Neural crest cell (in vitro differentiated cells): ENCODE measurements around the gene ACACB. TPM values are rescaled to one million over a fixed set of nuclear protein-coding genes. Genes with fewer than 3 reads are reported as not detected.

Experiments
- DNase-seq: peaks from one replicate; pipeline ENCODE4 v3.0.0; 2021; ENCODE audit warnings: low read depth, mixed read lengths, low spot score
- H3K27ac Mint-ChIP-seq: one replicate; pipeline ENCODE4 v1.8.0; 2021; ENCODE audit warnings: mild to moderate bottlenecking, mixed read lengths; ENCODE audit not compliant: unreplicated experiment
- H3K27me3 Mint-ChIP-seq: 2 replicates; pipeline ENCODE4 v1.8.0; 2021; ENCODE audit warnings: low read depth, mild to moderate bottlenecking, mixed read lengths
- H3K36me3 Mint-ChIP-seq: 2 replicates; pipeline ENCODE4 v1.8.0; 2021; ENCODE audit warnings: low read depth, mild to moderate bottlenecking, mixed read lengths
- H3K4me1 Mint-ChIP-seq: 2 replicates; pipeline ENCODE4 v1.8.0; 2021; ENCODE audit warnings: mixed read lengths
- H3K4me3 Mint-ChIP-seq: one replicate; pipeline ENCODE4 v1.8.0; 2021; ENCODE audit warnings: mild to moderate bottlenecking, mixed read lengths
- H3K9me3 Mint-ChIP-seq: 2 replicates; pipeline ENCODE4 v1.8.0; 2021; ENCODE audit warnings: mixed read lengths
- total RNA-seq: library from RNA; stranded (reverse); gene quantifications from 2 replicates; pipeline ENCODE4 v1.2.1, GENCODE V29; 2021
- TF ChIP-seq, protein P1 (sequence below): fragments of 200-600 bp; sonication (generic); conservative IDR thresholded peaks from 2 replicates; pipeline ENCODE4 v1.5.0; 2021; ENCODE audit warnings: antibody characterized with exemption, mild to moderate bottlenecking

Gene ACACB
- total RNA-seq, 1 donor from 2014 or later: 15.9 TPM

DNA sequence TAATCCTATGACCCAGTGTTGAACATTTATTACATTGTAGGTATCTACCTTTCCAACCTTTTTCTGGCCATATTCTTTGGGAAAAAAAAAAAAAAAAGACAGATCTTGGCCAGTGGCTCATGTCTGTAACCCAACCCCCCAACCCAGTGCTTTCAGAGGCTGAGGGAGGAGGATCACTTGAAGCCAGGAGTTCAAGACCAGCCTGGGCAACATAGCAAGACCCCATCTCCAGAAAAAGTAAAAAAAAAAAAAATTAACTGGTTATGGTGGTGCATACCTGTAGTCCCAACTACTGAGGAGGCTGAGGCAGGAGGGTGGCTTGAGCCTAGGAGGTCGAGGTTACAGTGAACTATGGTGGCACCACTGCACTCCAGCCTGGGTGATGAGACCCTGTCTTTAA lies 58.1 kb downstream of the ACACB start:
- peaks cover 36% of the 10 kb centered on the region for H3K36me3 Mint-ChIP-seq
- H3K4me3 Mint-ChIP-seq: no peak overlapping the region
- peaks cover 3% of the 10 kb centered on the region for H3K9me3 Mint-ChIP-seq
- no peaks in the 10 kb centered on the region for H3K27me3 Mint-ChIP-seq
- DNase-seq: no peak
- TF ChIP-seq, protein P1, sequence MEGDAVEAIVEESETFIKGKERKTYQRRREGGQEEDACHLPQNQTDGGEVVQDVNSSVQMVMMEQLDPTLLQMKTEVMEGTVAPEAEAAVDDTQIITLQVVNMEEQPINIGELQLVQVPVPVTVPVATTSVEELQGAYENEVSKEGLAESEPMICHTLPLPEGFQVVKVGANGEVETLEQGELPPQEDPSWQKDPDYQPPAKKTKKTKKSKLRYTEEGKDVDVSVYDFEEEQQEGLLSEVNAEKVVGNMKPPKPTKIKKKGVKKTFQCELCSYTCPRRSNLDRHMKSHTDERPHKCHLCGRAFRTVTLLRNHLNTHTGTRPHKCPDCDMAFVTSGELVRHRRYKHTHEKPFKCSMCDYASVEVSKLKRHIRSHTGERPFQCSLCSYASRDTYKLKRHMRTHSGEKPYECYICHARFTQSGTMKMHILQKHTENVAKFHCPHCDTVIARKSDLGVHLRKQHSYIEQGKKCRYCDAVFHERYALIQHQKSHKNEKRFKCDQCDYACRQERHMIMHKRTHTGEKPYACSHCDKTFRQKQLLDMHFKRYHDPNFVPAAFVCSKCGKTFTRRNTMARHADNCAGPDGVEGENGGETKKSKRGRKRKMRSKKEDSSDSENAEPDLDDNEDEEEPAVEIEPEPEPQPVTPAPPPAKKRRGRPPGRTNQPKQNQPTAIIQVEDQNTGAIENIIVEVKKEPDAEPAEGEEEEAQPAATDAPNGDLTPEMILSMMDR: no peak
- H3K27ac Mint-ChIP-seq: no peak overlapping the region
- H3K4me1 Mint-ChIP-seq: no peaks in the 10 kb centered on the region

DNA sequence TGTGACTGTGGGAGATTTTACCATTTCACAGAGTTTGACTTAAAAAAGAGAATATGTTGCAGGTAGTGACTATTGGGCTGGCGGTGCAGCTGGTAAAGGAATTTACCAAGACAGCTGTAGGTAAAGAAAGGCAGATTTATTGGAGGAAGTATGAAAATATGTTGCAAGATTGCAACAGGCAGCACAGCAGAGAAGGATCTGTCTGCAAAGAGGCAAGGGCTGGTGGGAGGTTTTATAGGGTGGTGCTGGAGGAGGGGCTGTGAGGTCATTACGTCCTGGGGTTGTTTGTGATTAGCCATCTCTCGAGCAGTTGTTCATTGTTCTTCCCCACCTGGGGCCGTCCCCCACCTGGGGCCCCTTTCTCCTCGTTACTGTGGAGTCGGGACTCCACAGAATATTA lies 62.1 kb downstream of the ACACB start:
- Mint-ChIP-seq H3K27me3 (no peaks in the 10 kb centered on the region), H3K9me3 (no peaks in the 10 kb centered on the region), H3K4me3 (no peak overlapping the region), H3K27ac (peak overlapping the region; percentile 72), H3K36me3 (peaks cover 22% of the 10 kb centered on the region), H3K4me1 (no peaks in the 10 kb centered on the region)
- TF ChIP-seq, protein P1: no peak
- DNase-seq: no peak

DNA sequence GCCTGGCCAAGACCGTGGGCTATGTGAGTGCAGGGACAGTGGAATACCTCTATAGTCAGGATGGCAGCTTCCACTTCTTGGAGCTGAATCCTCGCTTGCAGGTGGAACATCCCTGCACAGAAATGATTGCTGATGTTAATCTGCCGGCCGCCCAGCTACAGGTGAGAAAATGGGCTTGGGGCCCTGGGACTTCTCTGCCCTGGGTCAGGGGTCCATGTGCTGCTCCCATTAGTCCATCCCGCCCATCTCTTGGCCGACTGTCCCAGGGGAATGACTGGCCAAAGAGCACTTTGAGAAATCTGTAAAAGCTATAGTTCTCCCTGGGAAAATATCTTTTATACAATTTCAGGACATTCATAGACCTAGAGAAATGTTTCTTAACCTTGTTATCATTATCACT lies 63.5 kb downstream of the ACACB start:
- Mint-ChIP-seq H3K27ac (no peak overlapping the region), H3K36me3 (peaks cover 17% of the 10 kb centered on the region), H3K4me3 (no peak overlapping the region), H3K27me3 (no peaks in the 10 kb centered on the region), H3K4me1 (no peaks in the 10 kb centered on the region), H3K9me3 (no peaks in the 10 kb centered on the region)
- TF ChIP-seq, protein P1: no peak
- no peak for DNase-seq

DNA sequence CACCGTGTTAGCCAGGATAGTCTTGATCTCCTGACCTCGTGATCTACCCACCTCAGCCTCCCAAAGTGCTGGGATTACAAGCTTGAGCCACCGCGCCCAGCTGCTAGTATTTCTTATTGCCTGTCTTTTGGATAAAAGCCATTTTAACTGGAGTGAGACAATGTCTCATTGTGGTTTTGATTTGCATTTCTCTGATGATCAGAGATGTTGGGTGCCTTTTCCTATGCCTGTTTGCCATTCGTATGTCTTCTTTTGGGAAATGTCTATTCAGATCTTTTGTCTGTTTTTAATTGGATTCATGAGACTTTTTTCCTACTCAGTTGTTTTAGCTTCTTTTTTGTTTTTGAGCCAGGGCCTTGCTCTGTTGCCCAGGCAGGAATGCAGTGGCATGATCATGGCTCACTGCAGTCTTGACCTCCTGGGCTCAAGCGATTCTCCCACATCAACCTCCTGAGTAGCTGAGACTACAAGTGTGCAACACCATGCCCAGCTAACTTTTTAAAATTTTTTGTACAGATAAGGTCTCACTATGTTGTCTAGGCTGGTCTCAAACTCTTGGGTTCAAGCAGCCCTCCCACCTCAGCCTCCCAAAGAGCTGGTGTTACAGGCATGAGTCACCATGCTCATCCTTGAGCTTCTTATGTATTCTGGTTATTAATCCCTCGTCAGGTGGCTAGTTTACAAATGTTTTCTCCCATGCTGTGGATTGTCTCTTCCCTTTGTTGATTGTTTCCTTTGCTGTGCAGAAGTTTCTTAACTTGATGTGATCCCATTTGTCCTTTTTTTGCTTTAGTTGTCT lies 65.9 kb downstream of the ACACB start:
- Mint-ChIP-seq H3K4me1 (no peaks in the 10 kb centered on the region), H3K27me3 (no peaks in the 10 kb centered on the region), H3K36me3 (peaks cover 19% of the 10 kb centered on the region), H3K9me3 (no peaks in the 10 kb centered on the region), H3K27ac (no peak overlapping the region), H3K4me3 (no peak overlapping the region)
- TF ChIP-seq, protein P1: no peak
- no peak for DNase-seq

DNA sequence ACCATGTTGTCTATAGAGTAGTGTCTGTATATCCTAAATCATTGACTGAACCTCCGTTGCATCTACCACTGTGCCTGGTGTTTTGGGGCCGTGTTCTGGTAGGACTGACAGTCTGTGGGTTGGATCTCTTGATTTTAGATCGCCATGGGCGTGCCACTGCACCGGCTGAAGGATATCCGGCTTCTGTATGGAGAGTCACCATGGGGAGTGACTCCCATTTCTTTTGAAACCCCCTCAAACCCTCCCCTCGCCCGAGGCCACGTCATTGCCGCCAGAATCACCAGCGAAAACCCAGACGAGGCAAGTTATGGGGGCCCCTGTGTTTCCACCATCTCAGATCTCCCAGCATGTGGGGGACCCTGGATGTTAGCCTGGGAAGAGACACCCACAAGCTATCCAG lies 69.1 kb downstream of the ACACB start:
- no peaks in the 10 kb centered on the region for H3K4me1 Mint-ChIP-seq
- TF ChIP-seq, protein P1: no peak

More for the DNA sequence above, 69.1 kb downstream of the ACACB start:
- no peak overlapping the region for H3K27ac Mint-ChIP-seq
- no peaks in the 10 kb centered on the region for H3K9me3 Mint-ChIP-seq
- H3K27me3 Mint-ChIP-seq: no peaks in the 10 kb centered on the region
- H3K4me3 Mint-ChIP-seq: no peak overlapping the region
- peaks cover 14% of the 10 kb centered on the region for H3K36me3 Mint-ChIP-seq
- no peak for DNase-seq
